Brain microvascular endothelial cell (primary cell): Measurements from ENCODE around the gene SYNDIG1L.

Experiments
- DNase-seq: peaks from one replicate; pipeline ENCODE4 v3.0.0-alpha.2; 2020
- H3K27ac ChIP-seq: fragments of 250-450 bp; sonication (Bioruptor Pico); 2 replicates; pipeline ENCODE4 v1.5.1; 2020; ENCODE audit warnings: mild to moderate bottlenecking, moderate library complexity
- H3K27me3 ChIP-seq: fragments of 250-450 bp; sonication (Bioruptor Pico); replicated peaks from 2 replicates; pipeline ENCODE4 v1.5.1; 2020; ENCODE audit warnings: mild to moderate bottlenecking
- H3K36me3 ChIP-seq: fragments of 250-450 bp; sonication (Bioruptor Pico); replicated peaks from 2 replicates; pipeline ENCODE4 v1.5.1; 2020; ENCODE audit warnings: mild to moderate bottlenecking
- H3K4me3 ChIP-seq: 2 replicates; pipeline ENCODE4 v1.5.1; 2011; ENCODE audit warnings: low read depth, mild to moderate bottlenecking, control low read depth, low read length, moderate library complexity
- in situ Hi-C: cut with HindIII; loops from 2 replicates; pipeline ENCODE4 v1.10.0; 2017; ENCODE audit warnings: low sequenced_read_pairs, low pct_ligation_motif_present
- TF ChIP-seq, protein P1 (sequence below): IDR thresholded peaks from 2 replicates; pipeline ENCODE4 v1.5.1; 2011; ENCODE audit warnings: low read depth, mild to moderate bottlenecking, moderate library complexity, low read length, control low read depth, inconsistent platforms; ENCODE audit errors: missing control alignments

SYNDIG1L gene

GRCh38 chr14:74418031-74418430 lies 8.0 kb downstream of the SYNDIG1L start:
- in situ Hi-C loops: no loop called here
- Histone ChIP-seq H3K36me3 (no peaks in the 10 kb centered on the region), H3K4me3 (no peak overlapping the region), H3K27ac (no peak overlapping the region), H3K27me3 (peaks cover 14% of the 10 kb centered on the region)
- no peak for DNase-seq
- TF ChIP-seq, protein P1, sequence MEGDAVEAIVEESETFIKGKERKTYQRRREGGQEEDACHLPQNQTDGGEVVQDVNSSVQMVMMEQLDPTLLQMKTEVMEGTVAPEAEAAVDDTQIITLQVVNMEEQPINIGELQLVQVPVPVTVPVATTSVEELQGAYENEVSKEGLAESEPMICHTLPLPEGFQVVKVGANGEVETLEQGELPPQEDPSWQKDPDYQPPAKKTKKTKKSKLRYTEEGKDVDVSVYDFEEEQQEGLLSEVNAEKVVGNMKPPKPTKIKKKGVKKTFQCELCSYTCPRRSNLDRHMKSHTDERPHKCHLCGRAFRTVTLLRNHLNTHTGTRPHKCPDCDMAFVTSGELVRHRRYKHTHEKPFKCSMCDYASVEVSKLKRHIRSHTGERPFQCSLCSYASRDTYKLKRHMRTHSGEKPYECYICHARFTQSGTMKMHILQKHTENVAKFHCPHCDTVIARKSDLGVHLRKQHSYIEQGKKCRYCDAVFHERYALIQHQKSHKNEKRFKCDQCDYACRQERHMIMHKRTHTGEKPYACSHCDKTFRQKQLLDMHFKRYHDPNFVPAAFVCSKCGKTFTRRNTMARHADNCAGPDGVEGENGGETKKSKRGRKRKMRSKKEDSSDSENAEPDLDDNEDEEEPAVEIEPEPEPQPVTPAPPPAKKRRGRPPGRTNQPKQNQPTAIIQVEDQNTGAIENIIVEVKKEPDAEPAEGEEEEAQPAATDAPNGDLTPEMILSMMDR: no peak

DNA sequence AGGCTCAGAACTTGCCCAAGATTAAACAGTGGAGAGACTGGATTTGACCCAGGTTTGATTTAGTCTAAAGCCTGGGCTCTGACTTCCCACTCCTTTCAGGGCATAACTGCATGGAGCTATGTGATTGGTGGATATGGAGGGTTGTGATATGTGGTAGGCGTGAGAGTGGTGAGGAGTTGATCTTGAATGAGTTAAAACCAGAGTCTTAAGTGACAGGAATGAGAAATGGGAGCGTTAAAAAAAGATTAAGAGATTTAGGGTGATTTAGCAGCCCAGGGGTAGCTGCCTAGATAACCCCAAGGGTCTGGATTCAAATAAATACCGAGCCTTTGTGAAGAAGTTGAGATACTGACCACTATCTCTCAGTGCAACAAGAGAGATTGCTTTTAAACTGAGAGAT lies 8.4 kb downstream of the SYNDIG1L start:
- H3K27me3 ChIP-seq: peaks cover 14% of the 10 kb centered on the region
- H3K4me3 ChIP-seq: no peak overlapping the region
- no peak overlapping the region for H3K27ac ChIP-seq
- no peaks in the 10 kb centered on the region for H3K36me3 ChIP-seq
- TF ChIP-seq, protein P1: no peak
- no peak for DNase-seq
- in situ Hi-C loops: no loop called here

GRCh38 chr14:74417201-74417600 lies 8.8 kb downstream of the SYNDIG1L start:
- Histone ChIP-seq H3K4me3 (no peak overlapping the region), H3K27ac (no peak overlapping the region), H3K27me3 (peaks cover 13% of the 10 kb centered on the region), H3K36me3 (no peaks in the 10 kb centered on the region)
- no peak for DNase-seq
- TF ChIP-seq, protein P1: no peak
- in situ Hi-C loops: no loop called here

DNA sequence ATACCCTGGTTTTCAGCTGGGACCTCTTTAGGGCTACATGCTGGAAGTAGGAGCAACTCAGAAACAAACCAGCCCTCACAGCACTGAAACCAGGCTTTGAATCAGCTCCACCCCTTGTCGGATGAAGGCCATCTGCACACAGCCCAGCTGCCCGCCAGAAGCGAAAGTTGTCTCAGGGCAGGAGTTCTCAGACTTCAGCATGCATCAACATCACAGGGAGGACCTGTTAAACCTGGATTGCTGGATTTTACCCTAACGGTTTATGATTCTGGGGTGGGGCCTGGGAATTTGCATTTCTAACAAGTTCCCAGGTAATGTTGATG lies 10.9 kb downstream of the SYNDIG1L start:
- no peaks in the 10 kb centered on the region for H3K36me3 ChIP-seq
- peaks cover 8% of the 10 kb centered on the region for H3K27me3 ChIP-seq
- no peak for DNase-seq
- H3K27ac ChIP-seq: no peak overlapping the region
- TF ChIP-seq, protein P1: no peak
- H3K4me3 ChIP-seq: no peak overlapping the region
- in situ Hi-C loops: no loop called here

DNA sequence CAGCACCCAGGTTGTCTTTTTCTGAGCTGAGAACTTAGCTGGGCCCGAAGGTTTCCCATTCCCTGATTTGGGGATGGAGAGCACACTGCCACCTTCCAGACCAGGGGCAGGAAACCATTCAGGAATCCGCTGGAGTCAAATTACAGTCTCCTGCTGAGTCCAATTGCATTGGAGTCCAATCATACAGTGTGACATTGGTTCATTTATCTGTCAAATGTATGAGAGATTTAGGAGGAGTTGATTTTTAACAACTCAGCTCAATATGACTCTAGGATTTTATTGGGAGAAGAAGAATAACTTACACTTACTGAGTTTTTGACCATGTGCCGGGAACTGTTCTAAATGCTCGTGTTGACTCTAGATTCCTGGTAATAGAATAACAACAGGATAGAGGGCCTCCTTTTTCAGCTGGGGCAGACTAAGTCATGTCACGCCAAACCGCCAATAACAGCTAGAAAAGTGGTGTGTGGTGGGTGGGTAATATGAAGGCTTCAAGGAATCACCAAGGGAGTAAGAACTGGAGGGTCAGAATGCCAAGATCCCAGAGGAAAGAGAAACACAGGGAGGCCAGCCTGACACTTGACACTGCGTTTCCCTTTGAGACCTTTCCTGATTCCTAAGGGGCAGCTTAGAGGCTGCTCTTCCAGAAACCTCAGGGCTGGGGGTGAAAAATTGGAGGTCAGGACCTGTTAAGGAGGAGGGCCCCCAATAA lies 11.5 kb downstream of the SYNDIG1L start:
- H3K27me3 ChIP-seq: peaks cover 8% of the 10 kb centered on the region
- no peak for DNase-seq
- H3K27ac ChIP-seq: no peak overlapping the region
- H3K36me3 ChIP-seq: no peaks in the 10 kb centered on the region
- no peak overlapping the region for H3K4me3 ChIP-seq
- TF ChIP-seq, protein P1: no peak
- in situ Hi-C loops: no loop called here

DNA sequence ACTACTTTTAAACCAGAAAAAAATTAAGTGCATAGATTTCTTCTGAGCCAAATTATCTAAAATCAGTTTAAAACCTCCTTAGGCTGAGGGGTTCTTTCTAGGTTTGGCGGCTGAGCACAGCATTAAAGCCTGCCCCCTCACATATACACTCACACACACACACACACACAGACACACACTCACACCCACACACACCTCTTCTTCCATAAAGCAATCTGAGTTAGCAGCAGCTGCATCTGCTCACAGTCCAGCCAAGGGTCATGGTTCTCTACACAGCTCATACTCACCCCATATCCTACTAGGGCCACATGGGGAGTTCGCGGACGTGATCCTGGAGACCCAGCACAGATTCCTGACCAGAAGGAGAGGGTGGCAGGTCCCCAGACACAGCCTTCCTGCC lies 12.4 kb downstream of the SYNDIG1L start:
- TF ChIP-seq, protein P1: no peak
- no peak overlapping the region for H3K4me3 ChIP-seq
- DNase-seq: no peak
- peaks cover 8% of the 10 kb centered on the region for H3K27me3 ChIP-seq
- H3K36me3 ChIP-seq: no peaks in the 10 kb centered on the region
- in situ Hi-C loops: no loop called here
- no peak overlapping the region for H3K27ac ChIP-seq
